GM18868 (cell line): ENCODE data around the gene HOXA2.

Experiments
- ATAC-seq: cut with Tn5 transposase; IDR thresholded peaks from one replicate; pipeline ENCODE4 v1.9.1; 2021; ENCODE audit warnings: mild to moderate bottlenecking, moderate library complexity; ENCODE audit not compliant: unreplicated experiment

Gene HOXA2

GRCh38 chr7:27102581-27103442, at the start of gene HOXA2:
Gene HOXA2, minus strand, starts transcription at chr7:27102683. Its CDS starts 183 bp downstream, at chr7:27102500.
- no peak for ATAC-seq

DNA sequence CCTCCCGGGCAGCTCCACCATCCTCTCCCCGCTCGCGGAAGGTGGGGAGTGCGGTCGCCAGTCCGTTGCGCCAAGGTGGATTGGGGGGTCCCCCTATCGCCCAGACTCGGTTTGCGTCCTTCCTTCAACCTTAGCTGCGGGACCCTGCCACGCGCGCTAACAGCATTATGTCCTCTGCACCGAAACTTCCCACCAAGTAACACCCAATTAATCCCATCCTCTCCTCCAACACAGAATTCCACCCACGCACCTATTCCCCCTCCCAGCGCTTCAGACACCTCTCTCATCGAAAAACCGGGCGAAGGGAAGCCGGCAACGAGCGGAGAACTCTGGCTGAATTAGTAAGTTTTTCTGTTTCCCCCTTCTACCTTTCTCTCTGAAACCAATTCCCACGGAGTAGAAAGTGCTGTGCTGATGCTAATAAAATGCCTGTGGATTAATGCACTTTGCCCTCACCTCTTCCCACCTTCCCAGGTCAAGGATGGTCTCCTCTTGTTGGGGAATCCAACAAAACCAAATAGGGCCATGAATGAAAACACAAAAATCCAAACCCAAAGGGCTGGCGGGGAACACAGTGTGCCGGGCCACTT, 49.0 kb upstream of the HOXA2 start:
- ATAC-seq = no peak

- ATAC-seq = peak; percentile 89
Observed at GRCh38 chr7:27150568-27151340, 48.3 kb upstream of the HOXA2 start.

GRCh38 chr7:27149842-27150567, 47.5 kb upstream of the HOXA2 start:
- peak; percentile 13 for ATAC-seq

DNA sequence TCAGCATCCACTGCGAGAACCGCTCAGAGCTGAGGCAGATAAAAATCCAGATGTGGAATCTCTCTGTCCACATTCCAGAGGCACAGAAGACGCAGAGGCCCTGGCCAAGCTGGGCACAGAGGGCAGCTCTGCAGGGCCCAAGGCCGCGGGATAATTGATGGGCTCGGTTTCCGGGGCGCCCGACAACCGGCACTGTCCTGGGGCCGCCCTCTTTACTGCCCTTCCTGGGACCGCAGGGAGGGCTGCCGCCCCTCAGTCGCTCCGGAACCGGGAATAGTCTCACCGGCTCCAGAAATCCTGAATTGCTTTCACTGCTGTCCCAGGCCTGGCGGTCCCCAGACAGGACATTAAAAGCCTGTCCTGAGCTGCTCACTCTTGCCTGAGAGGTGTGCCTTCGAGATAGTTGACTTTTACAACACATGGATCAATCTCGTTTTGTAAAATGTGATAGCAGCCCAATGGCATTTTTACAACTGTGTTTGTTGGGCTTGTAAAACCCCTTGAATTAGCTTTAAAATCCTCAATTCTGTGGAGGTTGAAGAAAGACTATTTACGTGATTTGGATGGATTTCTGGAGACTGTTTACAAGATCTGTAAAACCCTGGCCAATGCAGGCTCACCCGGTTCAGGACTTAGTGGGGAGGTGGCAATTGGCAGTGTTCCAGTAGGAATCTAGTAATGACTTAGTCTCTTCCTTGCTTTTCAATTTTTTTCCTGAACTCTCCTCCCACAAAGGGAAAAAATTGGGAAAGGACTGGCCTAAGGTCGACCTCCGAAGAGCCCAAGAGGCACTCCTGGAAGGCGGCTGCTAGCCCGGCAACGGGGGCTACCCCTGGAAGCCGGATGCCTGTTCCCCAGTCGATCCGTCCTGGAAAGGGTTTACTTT, 46.5 kb upstream of the HOXA2 start:
- ATAC-seq = no peak

- no peak for ATAC-seq
Observed at GRCh38 chr7:27148031-27148755, 45.7 kb upstream of the HOXA2 start.

- ATAC-seq = no peak
Observed at GRCh38 chr7:27147199-27148030, 44.9 kb upstream of the HOXA2 start, which contains the start of gene HOXA6. Gene HOXA6, minus strand, starts transcription at chr7:27147774. Its CDS starts 25 bp downstream, at chr7:27147749.

DNA sequence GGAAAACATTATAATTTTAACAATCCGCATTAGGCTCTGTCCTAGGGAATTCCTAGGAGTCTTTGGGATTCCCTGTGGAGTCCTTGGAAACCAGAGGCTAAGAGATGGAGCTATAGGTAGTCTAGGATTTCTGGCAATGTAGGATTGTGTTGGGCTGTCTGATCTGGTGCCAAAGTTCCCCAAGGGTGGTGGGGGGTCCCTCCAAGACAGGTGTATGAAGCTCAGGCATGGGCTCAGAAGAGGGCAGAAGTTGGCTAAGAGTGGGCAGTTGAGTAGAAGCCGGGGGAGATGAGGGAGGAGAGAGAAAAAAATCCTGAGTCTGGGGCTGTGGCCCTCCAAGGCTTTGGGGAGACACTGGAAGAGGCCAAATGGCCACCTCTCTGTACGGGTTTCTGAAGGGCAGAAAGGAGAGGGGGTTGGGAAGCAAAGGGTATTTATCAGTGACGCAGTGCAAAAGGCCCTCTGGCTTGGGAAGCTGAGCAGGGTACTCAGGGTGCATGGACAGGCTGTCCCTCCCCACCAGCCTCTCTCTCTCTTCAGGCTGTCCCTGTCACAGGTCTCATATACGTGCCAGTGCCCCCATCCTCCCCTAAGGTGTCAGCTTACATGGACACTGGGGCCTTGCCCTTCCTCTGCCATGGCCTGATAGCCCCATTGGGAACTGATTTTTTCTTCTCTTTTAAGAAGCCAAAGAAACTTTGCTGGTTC, 44.2 kb upstream of the HOXA2 start:
- no peak for ATAC-seq

GRCh38 chr7:27145914-27146412, 43.5 kb upstream of the HOXA2 start:
- ATAC-seq = no peak

DNA sequence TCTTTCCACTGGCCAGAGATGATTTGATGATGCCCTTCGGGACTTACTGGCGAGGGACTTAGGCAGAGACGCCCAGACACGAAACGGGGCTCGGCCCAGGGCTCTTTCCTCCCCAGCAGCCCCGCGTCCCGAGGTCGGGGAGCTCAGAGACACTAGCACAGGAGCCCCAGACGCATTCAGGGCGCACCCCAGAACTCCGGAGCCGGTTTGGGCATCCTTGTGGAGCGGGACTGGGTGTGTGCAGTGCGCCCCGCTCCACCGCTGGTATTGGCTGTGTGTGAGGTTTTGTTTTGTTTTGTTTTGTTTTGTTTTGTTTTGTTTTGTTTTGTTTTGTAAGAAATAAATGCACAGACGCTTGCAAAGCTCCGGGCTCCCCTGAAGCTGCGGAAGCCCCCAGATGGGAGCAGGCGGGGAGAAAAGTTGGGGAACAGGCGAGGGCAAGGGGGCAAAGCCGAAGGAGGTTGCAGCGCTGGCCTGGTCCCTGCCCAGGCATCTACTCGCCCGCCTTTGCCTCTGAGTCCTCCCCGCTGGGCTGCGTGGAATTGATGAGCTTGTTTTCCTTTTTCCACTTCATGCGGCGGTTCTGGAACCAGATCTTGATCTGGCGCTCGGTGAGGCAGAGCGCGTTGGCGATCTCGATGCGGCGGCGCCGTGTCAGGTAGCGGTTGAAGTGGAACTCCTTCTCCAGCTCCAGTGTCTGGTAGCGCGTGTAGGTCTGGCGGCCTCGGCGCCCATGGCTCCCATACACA, 42.9 kb upstream of the HOXA2 start:
- ATAC-seq = no peak

GRCh38 chr7:27144781-27145164, 42.3 kb upstream of the HOXA2 start:
- ATAC-seq = no peak

DNA sequence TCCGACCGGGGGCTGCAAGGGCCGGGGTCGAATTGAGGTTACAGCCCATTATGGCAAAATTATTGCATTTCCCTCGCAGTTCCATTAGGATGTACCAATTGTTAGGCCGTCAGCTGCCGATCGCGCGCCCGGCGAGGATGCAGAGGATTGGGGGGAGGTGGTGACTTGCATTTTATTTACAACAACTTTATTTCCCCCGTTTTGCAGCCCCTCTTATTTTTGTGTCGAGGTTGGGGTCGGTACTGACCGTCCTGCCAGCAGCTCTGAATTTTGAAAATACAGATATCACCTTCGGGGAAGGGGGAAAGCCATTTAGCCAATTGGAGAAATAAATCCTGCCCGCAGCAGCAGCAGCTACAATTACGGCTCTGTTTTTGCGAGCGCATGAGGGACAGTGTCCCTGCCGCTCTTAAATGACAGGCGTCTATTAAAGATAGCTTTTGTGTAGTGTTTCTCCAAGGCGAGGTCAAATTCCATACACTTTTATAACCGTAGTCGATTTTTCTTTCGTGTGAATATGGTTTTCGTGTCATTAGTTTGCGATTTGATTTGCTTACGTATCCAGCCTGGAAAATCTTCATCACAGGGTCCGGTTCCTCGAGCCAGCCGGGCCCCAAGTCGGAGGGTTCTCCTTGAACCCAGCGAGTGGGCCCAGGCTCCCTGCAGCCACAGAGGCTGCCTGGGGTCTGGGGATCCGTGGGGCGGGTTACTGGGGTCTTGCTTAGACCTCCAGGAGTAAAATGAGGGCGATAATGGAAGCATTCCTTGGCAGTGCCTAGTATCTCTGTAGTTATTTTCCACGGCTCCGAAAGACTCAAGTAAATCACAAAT, 41.7 kb upstream of the HOXA2 start:
- no peak for ATAC-seq

- no peak for ATAC-seq
Observed at GRCh38 chr7:27143023-27143949, 40.8 kb upstream of the HOXA2 start, which contains the start of gene HOXA5. Gene HOXA5, minus strand, starts transcription at chr7:27143681. Its CDS starts 74 bp downstream, at chr7:27143607.

DNA sequence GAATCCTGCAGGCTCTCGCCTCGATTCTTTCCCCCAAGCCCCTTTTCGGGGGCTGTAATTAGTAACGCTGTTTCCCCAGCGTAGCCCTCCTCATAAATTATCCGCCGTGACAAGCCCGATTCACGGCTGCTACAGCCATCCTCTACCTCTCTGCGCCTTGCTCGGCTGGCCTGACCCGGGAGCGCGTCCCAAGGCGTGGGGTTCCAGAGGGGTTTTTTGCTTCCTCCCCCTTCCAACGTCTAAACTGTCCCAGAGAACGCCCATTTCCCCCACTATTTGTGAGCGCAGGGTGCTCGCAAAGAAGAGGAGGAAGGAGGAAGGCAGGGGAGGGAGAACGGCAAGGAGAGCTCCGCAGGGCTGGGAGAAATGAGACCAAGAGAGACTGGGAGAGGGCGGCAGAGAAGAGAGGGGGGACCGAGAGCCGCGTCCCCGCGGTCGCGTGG, 40.1 kb upstream of the HOXA2 start:
- ATAC-seq = no peak
